WERI-Rb-1 (cell line): ENCODE results near the gene CAPN11.
"Not testable (repeated sequence)": the region's sequence is repeated elsewhere in the genome, so short reads cannot be mapped to it uniquely, and the experiment has no call there.

Source experiments
- DNase-seq: peaks from one replicate; pipeline ENCODE4 v3.0.0-alpha.2; 2020
- H3K27ac ChIP-seq: fragments of 250-450 bp; sonication (Bioruptor Pico); 2 replicates; pipeline ENCODE4 v1.5.1; 2020; ENCODE audit warnings: mild to moderate bottlenecking, moderate library complexity
- H3K27me3 ChIP-seq: fragments of 250-450 bp; sonication (Bioruptor Pico); 2 replicates; pipeline ENCODE4 v1.5.1; 2021; ENCODE audit warnings: mild to moderate bottlenecking, low read depth, moderate library complexity; ENCODE audit not compliant: insufficient read depth, severe bottlenecking
- H3K36me3 ChIP-seq: fragments of 250-450 bp; sonication (Bioruptor Pico); 2 replicates; pipeline ENCODE4 v1.5.1; 2020; ENCODE audit warnings: mild to moderate bottlenecking, moderate library complexity
- H3K4me3 ChIP-seq: 2 replicates; pipeline ENCODE4 v1.5.1; 2011; ENCODE audit warnings: low read depth, mild to moderate bottlenecking, control low read depth, low read length
- H3K9me3 ChIP-seq: fragments of 250-450 bp; sonication (Bioruptor Pico); 2 replicates; pipeline ENCODE4 v1.5.1; 2021; ENCODE audit warnings: mild to moderate bottlenecking, moderate library complexity; ENCODE audit not compliant: severe bottlenecking
- TF ChIP-seq, protein P1 (sequence below): IDR thresholded peaks from 2 replicates; pipeline ENCODE4 v1.5.1; 2011; ENCODE audit warnings: low read depth, mild to moderate bottlenecking, control low read depth, inconsistent platforms, low read length

Gene CAPN11

DNA sequence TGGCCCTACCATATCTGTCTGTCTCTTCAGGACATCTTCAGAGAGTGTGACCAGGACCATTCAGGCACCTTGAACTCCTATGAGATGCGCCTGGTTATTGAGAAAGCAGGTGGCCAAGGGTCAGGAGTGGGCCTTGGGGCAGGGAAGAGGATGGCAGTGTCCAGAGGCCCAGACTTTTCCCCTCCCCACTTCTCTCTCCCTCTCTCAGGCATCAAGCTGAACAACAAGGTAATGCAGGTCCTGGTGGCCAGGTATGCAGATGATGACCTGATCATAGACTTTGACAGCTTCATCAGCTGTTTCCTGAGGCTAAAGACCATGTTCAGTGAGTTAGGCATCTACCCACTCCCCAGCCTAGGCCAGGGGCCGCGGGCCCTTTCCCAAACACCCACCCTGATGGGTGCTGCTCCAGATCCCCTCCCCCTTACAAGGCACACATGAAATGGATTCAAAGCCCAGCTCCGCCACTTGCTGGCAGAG lies 24.3 kb downstream of the CAPN11 start:
- no peak for DNase-seq
- no peaks in the 10 kb centered on the region for H3K36me3 ChIP-seq
- H3K27me3 ChIP-seq = no peaks in the 10 kb centered on the region
- no peak overlapping the region for H3K27ac ChIP-seq
- no peaks in the 10 kb centered on the region for H3K9me3 ChIP-seq
- TF ChIP-seq, protein P1, sequence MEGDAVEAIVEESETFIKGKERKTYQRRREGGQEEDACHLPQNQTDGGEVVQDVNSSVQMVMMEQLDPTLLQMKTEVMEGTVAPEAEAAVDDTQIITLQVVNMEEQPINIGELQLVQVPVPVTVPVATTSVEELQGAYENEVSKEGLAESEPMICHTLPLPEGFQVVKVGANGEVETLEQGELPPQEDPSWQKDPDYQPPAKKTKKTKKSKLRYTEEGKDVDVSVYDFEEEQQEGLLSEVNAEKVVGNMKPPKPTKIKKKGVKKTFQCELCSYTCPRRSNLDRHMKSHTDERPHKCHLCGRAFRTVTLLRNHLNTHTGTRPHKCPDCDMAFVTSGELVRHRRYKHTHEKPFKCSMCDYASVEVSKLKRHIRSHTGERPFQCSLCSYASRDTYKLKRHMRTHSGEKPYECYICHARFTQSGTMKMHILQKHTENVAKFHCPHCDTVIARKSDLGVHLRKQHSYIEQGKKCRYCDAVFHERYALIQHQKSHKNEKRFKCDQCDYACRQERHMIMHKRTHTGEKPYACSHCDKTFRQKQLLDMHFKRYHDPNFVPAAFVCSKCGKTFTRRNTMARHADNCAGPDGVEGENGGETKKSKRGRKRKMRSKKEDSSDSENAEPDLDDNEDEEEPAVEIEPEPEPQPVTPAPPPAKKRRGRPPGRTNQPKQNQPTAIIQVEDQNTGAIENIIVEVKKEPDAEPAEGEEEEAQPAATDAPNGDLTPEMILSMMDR = no peak
- no peak overlapping the region for H3K4me3 ChIP-seq

DNA sequence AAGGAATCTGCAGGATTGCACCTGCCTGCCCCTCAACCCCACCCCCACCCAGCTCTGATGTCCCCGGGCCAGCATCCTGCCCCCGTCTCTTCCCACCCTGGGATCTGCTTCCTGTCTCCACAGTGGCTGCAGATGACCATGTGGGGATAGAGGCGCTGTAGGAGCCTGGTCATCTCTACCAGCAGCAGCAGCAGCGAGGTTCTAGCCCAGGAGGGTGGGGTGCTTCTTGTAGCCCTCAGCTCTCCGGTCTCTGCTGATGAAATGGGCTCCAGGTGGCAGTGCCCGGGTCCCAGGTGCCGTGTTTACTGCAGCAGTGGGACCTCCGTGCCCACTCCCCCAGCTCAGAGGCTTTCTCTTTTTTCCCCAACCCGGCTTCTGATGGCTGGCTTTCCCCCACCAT lies 25.2 kb downstream of the CAPN11 start:
- DNase-seq = no peak
- H3K4me3 ChIP-seq = no peak overlapping the region
- no peaks in the 10 kb centered on the region for H3K9me3 ChIP-seq
- H3K27ac ChIP-seq = no peak overlapping the region
- H3K27me3 ChIP-seq = no peaks in the 10 kb centered on the region
- TF ChIP-seq, protein P1 = peak; percentile 35; the same call in 1 of the 2 replicates
- no peaks in the 10 kb centered on the region for H3K36me3 ChIP-seq

DNA sequence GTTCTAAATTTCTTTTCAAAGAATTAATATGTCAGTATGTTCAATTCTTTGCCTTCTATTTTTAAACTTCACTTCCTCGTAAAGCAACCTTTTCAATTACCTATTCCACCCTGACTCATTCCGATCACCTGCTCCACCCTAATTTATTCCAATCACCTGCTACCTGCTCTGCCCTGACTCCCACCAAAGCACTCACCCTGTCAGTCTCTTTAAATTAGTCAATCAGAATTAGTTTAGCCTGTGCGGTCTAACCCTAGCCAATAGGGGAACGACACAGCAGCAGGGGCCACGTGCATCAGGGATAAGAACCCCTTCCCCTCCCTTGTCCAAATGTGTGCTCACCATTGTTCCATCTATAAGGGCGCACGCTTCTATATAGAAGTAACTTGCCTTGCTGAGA lies 26.7 kb downstream of the CAPN11 start:
- peak overlapping the region; percentile 93 for H3K27ac ChIP-seq
- DNase-seq = peak; percentile 63
- not testable (repeated sequence) for H3K4me3 ChIP-seq, H3K27me3 ChIP-seq, H3K9me3 ChIP-seq, H3K36me3 ChIP-seq

DNA sequence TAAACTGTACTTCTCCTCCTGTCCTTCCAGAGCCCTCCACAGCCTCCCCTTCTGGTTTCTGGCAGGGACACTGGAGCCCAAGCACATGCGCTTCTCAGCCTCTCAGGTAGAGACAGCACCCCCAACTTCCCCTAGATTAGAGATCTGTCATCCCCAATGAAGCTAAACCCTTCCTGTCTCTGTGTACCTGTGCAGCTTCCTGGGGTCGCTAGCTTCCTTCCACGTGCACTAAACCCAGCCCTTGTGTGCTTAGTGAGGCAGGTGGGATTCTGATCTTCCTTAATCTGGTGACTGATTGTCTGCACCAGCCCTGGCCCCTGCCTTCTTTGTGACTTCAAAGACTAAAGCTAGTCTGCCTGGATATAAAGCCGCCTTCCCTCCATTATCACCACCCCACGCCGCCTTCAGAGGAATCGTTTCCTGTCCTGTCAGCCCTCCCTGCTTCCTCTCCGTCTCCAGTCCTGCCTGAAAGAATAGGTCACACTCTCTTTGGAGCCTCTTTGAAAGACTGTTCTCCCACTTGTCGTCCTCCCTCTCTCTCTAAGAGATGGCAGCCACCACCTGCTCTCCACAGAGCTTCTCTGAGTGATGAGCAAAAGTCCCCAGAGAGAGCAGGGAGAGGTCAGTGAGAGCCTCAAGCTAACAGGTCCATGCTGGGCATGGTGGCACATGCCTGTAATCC lies 27.5 kb downstream of the CAPN11 start:
- TF ChIP-seq, protein P1 = no peak
- H3K4me3 ChIP-seq = peak overlapping the region; percentile 25
- H3K27me3 ChIP-seq = no peaks in the 10 kb centered on the region
- peak; percentile 94 for DNase-seq
- no peaks in the 10 kb centered on the region for H3K36me3 ChIP-seq
- no peaks in the 10 kb centered on the region for H3K9me3 ChIP-seq
- peak overlapping the region; percentile 93 for H3K27ac ChIP-seq

DNA sequence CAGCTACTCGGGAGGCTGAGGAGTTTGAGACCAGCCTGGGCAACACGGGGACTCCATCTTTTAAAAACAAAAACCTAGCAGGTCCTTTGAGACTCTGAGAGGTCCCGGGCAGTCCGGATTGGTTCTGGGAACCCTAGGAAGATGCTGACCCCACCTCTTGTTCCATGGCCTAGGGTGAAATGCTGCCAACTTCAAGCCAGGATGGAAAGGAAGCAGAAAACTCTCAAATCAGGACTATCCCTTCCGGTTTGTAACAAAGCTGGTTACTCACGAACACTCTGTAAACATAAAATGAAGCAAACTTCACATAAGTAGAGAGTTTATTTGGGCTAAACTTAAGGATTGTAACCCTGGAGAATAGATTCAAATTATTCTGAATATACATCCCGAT lies 28.0 kb downstream of the CAPN11 start:
- peak overlapping the region; percentile 25; the same call in 1 of the 2 replicates for H3K4me3 ChIP-seq
- TF ChIP-seq, protein P1 = no peak
- H3K27me3 ChIP-seq = no peaks in the 10 kb centered on the region
- no peaks in the 10 kb centered on the region for H3K9me3 ChIP-seq
- DNase-seq = no peak
- peak overlapping the region; percentile 93 for H3K27ac ChIP-seq
- no peaks in the 10 kb centered on the region for H3K36me3 ChIP-seq

DNA sequence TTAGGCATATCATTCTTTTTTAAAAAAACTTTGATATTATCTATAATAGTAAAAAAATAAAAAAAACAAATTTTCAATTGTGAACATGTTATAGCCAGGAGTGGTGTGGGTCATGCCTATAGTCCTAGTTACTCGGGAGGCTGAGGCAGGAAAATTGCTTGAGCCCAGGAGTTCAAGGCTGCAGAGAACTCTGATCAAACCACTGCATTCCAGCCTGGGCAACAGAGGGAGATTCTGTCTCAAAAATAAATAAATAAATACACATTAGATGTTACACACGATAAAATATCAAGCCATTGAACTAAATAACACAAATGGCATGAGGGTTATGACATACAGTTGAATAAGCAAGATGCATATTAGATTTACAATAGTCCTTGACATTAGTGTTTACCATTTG lies 30.2 kb downstream of the CAPN11 start:
- Histone ChIP-seq H3K27ac (no peak overlapping the region), H3K9me3 (no peaks in the 10 kb centered on the region), H3K4me3 (no peak overlapping the region), H3K36me3 (no peaks in the 10 kb centered on the region), H3K27me3 (no peaks in the 10 kb centered on the region)
- no peak for DNase-seq
- TF ChIP-seq, protein P1 = no peak
